NCI-H748 (cell line): ENCODE data around the gene PARS2.

Experiments
- DNase-seq: peaks from one replicate; lab custom pipeline; 2025; ENCODE audit not compliant: unreplicated experiment; lab: John Stamatoyannopoulos, UW

Gene PARS2

DNA sequence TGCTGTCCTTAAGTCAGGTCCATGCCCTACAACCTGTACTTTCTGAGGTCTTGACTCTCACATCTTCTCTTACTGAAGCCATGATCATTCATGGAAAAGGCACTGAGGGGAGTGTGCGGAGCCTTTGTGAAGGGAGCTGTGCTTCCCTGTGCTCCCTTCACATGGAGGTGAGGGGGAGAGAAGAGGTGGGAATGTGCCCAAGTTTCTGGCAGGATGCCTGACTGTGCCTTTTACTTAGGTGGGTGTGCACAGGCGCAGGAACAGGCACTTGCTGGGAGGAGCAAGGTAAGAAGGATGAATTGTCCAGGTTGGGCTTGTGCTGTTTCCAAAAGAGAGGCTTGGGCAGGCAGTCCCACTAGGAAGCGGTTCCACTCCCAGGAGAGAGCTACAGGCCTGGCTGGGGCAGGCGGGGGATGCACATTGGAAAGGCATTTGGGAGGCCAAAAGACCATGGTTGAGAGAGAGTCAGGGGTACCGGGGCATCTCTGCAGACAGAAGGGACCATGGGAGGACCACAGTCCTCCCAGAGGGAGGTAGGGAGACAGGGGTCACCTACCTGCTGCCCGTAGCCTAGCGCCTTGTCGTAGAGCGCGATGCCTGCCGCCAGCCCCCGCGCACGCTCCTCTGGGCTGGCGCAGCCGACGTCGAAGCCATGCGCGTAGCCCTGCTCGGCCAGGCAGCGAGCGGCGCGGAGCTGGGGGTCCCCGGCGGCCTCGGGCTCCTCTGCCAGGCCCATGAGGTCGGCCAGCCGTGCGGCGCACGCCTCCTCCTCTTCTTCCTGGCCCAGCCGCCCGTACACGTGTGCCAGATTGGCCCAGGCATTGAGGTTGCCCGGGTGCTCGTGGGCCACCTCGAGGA, 35.9 kb upstream of the PARS2 start:
- DNase-seq, result no peak

DNA sequence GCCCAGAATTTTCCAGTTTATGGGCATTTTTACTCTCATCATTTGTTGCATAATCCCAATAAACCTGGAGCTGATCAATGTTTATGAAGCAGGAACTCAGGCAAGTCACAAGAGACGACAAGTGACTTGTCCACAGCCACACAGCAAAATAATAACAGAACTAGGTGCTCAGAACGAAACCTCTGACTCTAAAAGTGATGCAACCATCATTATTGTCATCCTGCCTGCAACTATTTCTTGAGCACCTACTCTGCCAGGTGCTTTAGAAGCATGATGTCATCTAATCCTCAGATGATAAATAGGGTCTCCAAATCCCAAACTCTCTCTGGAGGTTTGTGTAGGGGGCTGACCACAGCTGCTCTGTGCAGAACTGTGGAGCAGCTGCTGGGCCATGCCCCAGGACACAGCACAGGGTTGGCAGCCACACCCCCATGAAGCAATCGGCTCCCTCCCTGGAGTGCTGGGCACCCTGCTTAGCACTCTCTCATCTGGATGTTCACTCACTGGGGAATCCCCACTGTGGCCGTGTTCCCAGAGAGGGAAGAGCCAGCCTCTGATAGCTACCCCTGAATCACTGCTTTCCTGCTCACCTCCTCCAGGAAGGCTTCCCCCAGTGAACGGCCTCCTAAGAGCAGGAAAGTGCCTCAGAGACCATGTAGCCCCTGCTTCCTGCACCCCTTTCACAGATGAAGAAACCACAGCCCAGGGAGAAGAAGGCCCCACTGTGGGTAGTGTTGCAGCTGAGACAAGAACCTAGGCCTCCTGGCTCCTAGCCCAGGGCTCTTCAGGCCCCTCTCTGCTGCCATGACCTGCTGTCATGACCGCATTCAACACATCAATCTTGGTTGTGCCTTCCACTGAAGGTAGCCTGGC, 34.7 kb upstream of the PARS2 start:
- no peak for DNase-seq

DNA sequence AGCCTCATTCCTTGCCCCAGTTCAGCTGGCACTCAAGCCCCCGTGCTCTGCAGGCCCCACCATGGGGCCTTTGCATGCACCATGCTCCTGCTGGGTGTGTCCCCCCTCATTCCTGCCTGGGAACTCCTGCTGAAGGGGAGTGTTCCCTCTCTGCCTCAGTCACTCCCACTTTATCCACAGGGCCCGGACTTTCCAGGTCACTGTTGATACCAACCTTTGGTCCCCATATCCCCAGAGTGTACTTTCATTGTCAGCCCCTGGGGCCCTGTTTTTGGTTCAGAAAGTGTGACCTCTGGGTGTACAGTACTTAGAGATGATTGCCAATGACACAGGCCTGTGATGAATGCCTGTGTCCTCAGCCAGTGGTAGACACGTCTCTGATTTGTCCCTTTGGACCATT, 33.9 kb upstream of the PARS2 start:
- DNase-seq, result no peak

DNA sequence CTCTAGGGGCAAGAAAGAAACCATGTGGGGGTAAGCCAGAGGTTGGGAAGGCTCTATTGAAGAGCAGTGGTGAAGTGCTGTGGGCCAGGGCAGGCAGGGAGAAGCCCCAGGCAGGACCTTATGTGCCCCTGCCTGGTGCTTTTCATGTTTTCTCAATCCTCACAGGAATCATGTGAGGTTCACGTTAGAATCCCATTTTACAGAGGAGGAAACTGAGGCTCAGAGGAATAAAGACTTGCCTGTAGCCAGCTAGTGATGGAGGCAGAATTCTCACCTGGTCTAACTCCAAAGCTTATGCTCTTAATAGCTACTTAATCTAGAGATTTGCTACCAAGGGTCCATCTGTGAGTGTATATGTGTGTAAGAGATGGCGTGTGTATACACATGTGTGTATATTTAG, 32.6 kb upstream of the PARS2 start:
- DNase-seq, result no peak

DNA sequence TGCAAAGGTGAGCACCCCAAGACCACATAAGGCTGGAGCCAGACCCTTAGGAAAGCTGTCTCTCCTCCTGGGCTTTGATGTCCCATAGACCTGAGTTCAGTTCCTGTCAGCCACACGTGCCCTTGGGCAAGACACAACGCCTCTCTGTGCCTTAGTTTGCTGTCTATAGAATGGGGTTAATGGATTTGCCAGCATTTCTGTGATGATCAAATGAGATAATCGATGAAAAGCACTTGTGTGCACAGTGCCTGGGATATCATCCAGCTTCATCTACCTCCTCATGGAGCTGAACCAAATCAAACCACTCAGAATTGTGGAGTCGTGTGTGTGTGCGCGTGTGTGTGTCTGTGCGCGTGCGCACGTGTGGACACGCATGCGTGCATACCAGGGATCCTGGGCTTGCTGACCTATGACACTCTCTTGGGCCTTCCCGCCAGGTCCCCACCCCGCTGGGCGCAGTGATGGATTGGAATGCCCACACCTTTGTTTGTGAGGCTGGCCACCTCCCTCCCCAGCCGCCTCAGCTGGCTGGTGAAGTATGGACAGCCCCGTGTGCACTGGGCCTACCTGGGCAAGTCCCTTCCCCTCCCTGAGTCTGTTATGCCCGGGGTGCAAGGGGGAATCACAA, 31.6 kb upstream of the PARS2 start:
- peak; percentile 53 for DNase-seq

DNA sequence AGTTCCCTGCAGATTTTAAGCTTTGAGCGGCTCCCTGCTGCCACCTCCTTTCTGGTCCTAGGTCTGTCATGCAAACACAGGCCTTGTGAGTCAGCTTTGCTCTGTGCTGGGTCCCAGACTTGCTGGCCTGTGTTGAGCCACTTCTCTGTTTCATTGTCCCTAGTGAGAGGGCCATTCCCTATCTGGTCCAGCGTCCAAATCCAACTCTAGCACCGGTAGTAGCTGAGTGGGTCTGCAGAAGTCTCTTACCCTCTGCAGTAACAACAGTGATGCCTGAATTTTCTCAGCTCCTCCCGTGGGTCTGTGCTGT, 31.0 kb upstream of the PARS2 start:
- DNase-seq, result no peak

DNA sequence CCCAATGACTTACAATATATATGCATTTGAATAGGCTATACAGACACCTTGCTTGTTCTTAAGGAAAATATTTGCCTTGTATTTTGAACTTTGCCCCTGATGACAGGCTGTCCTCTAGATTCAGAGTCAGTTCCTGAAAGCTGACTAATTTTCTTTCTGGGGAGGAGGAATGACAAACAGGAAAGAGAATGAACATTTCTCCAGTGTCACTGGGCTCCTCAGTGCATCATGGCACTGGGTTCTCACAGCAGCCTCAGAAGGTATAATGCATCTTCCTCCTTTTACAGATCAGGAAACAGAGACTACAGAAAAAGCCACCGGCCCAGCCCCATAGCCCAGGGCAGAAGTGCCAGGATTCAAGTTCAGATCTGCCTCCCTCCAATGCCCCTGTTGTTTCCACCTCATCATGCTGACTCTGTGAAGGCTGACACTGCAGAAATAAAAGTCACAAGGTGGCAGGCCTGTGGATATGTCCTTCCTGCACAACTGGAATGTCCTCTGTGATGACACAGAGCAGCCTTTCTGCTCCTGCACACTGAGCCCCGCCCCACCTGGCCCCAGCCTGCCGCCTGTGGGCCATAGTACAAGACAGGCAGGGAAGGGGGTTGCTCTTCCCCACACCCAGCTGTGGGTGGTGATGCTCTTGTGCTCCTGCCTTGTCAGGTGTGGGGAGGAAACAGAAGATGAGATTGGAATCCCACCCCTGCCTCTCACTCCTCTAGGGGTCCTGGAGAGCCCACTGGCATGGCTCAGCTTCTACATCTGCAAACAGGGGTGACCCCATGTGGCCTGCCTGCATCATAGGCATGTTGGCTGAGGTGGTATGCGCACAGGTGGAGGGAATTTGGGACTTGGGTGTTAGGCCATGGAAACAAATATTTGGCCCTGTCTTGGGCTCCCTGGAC, 30.4 kb upstream of the PARS2 start:
- no peak for DNase-seq

DNA sequence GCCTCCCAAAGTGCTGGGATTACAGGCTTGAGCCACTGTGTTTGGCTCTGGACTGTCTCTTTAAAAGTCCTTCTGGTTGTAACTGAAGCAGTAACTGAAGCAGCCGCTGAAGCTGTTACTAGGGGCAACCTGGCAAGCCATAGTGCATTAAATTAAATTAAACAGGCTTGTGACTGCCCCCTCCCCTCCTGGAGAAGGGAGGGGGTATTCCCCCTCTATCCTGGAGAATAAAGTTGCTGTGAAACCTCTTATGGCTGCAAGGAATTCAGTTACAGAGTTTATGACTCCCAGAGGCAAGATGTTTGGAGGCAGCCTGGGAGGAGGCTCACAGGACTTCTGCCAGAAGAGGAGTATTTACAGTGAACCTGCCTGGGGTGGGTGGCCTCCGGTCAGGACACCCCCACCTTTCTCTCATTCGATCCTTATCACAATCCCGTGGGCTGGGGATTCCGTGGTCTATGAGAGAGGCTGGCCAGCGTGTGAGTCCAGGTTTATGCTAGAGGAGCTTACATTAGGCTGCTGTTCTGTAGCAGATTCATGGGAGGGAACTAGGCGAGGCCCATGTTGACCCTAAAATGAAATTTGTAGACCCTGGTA, 28.5 kb upstream of the PARS2 start:
- DNase-seq, result peak; percentile 50

DNA sequence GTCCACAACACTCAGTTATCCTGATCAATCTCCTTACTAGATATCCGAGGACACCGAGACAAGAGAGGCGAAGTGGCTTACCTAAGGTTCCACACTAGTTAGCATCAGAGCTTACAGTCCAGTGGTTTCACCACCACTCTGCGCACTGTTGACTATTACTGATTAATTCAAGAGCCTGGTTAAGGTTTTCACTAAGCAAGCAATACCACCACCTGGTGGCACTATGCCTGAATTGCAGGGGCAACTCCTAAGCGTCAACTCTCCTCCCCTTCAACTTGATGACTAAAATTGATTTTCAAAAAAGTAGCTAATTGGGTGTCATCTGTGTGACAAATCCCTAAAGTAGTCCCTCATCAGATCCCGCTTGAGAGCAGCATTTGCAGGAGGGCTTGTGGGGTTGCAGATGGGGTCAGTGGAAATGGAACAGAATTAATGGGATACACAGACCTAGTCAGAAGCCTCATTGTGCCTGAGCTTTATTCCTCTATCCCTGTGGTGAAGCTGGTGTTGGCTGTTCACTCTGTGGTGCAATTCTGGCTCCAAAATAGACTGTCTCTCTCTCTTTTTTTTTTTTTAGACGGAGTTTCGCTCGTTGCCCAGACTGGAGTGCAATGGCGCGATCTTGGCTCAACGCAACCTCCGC, 27.7 kb upstream of the PARS2 start:
- peak; percentile 57 for DNase-seq

DNA sequence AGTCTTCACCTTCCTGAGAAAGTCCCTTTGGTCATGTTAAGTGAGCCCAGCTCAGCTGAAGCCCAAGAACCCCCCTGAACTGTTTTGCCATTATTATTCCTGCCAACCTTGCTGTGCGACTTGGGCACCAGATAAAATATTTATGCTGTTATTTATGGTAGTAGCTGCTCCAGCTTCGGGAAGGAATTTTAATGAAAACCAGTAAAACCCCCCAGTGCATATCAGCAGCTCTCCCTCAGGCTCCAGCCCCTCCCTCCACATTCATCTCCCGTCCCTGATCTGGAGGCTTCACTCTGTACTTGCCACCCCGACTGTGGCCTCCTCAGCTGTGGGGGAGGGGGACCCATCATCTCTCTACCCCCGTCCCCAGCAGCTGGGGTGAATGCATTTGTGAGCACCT, 24.1 kb upstream of the PARS2 start:
- no peak for DNase-seq

DNA sequence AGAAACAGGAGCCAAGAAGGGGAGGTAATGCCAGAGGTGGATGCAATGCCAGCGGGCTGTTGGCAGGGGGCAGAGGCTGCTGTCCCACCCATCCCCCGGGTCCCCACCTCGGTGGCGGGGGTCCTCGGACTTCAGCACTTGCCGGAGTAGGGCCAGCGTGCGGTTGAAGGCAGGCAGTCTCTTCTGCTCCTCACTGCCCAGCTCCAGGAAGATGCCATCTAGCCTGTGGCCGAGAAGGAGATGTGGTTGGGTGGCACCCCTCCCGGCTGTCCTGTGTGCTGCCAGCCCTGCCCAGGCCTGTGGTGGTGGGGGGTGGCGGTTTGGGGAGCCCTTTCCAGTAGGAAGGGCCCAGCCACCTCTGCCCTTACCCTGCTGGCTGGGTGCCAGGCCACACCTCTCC, 23.3 kb upstream of the PARS2 start:
- no peak for DNase-seq

DNA sequence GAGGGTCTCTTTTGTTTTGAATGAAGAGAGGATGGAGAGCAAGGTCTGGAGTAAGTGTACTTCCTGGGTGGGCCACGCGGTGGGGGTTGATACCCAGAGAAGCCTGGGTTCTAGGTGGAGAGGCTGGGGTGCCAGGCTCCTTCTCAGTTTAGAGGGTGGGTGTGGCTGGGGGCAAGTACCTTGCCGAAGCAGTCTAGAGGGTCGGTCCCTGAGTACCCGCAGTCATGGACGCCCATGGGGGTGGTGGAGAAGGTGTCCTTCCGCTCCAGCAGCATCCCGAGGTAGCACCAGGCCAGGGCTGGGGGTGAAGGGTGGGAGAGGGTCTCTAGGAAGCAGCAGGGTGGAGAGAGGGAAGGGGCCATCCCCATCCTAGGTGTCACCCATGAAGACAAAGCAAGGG, 22.5 kb upstream of the PARS2 start:
- no peak for DNase-seq

DNA sequence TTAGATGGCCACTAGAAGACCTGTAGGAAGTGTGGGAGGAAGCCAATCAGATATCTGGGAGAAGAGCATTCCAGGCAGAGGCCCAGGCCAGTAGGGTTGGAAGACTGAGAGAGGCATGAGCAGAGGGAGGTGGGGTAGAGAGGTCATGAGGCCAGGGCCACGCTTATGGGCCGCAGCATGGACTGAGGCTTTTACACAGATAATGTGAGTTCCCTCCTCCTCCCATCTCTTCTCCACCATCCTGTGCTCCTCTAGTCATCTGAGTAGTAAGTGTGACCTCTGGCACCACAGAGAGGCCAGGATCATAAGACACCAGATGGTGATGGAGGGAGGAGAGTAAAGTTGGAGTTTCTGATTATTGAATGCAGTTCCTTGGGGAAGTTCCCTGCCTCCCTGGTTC, 19.7 kb upstream of the PARS2 start:
- no peak for DNase-seq

DNA sequence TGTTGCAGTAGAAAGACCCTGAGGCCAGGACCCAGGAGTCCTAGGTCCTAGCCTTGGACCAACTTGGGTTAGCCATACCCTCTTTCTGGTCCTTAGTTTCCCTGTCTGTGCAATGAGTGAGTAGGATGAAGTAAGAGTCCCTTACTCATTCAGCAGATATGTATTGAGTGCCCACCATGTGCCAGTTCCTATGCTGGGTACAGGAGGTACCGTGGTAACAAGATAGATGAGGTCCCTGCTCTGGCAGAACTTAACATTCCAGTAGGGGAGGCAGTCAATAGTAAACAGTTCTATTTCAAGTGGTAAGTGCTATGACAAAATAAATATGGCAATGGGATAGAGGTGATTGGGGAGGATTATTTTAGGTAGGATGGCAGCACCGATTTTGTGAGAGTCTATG, 18.3 kb upstream of the PARS2 start:
- no peak for DNase-seq

DNA sequence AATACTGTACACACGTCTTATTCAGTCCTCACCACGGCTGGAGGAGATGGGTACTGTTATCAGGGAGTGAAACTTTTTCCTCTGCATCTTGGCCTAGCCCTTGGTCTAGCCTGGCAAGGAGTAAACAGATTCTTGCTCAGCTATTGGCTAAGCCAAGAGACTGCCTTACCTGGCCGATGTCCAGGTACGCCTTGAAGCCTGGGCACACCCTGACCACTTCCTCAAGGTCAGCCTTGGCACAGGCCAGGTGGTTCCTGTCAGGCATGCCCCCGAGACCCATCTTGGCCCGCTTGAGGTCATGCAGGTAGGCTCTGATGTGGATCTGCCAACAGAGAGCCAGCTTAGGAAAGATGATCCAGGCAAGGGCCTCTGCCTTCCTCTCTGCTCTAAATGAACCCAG, 17.8 kb upstream of the PARS2 start:
- no peak for DNase-seq

DNA sequence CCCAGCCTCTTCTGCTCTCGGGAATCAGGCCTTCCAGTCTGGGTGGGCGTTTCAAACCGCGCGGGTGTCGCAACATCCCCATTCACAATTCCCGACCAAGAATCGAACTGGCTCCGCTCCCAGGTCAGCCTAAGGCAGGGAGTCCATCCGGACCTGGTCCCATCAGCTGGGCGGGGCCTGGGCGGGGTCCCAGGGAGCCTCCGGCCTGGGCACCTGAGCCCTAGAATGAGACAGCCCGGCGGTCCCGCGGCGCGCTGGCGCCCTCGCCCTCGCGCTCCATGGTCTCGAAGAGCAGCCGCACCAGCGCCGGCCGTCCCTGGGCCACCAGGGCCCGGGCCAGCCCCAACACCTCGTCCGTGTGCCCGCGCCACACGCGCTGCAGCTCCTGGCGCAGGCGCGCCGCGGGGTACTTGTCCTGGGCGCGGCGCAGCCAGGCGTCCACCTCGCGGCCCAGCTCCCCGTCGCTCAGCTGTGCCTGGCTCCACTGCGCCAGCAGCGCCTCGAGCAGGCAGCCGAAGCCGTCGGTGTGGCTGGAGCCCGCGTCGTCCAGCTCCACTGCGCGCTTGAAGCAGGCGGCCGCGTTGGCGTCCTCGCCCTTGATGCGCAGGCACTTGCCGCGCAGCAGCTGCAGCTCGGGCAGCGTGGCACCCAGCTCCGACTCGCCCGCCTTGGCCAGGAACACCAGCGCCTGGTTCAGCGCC, 16.9 kb upstream of the PARS2 start:
- DNase-seq, result no peak

DNA sequence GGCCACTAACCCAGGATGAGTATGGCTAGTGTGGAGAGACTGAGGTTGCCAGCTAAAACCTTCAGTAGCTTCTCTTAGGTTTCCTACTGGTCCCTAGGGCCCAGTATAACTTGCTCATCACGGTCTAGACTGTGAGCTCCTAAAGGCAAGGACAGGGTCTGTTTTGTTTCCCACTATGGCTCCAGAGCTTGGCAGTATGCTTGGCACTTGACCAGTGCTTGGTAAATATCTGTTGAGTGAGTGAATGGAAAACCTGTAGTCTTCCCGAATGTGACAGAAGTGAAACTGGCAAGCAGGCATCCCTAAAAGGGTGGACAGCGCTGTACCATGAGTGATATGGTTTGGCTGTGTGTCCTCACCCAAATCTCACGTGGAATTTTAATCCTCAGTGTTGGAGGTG, 13.1 kb upstream of the PARS2 start:
- DNase-seq, result no peak

DNA sequence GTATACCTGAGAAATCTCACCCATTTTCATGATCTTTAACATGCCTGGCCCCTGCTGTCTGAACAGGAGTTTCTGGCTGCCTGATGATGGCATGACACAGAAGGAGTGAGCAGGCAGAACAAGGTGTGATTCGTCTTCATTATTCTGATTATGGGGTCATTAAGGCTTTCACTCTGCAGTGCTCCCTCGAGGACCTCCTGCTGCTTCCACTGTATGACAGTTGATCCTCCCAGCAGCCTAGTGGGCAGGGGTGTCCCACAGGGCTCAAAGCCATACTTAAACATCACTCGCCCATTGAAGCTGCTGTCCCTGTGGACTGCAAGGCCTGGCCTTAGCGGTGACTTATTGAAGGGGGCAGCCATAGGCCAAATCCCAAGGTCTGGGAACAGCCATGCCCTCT, 12.7 kb upstream of the PARS2 start:
- DNase-seq, result no peak
